Iris pigment epithelial cell (primary cell): ENCODE measurements around the gene CD27.

Source experiments
- DNase-seq: peaks from one replicate; pipeline ENCODE4 v3.0.0-alpha.2; 2011; ENCODE audit warnings: low read depth

Gene CD27

DNA sequence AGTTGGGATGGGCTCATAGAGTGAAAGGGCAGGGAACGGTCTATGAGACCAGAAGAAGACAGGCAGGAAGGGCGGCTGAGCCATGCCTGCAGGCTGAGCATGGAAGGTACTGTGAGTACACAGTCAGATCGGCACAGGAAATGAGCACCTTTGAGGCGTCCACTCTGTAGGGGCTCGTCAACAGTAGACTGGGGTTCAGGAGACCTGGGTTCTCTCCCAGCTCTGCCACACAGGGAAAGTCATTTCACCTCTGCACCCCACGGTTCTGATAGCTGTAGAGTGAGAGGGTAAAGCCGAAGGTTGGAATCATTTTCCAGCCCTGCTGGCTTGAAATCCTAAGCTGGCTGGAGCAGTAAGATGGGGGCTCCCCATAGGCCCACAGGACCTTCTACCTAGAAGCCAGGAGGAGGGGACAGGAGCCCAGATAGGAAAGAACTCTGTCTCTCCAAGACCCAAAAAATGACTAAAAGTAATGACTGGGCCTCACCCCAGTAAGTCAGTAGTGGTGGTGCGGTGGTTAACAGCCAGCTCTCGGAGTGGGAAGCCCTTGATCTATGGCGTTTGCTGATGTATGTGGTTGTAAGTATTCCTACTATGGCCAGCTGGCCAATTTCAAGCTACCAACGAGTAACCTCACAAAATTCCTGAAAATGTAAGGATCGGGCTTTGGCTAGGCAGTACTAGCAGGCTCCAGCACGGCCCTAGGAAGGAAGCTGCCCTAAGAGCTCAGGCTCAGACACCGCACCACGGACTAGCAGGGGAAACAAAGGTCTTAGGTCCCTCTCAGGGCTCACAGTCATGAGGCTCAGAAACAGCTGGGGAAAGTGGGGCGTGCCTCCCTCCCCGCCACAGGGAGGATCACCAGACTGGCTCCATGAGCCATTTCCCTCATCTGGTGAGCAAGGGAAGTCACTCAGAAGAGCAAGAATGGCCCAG lies 10.3 kb upstream of the CD27 start:
- no peak for DNase-seq

DNA sequence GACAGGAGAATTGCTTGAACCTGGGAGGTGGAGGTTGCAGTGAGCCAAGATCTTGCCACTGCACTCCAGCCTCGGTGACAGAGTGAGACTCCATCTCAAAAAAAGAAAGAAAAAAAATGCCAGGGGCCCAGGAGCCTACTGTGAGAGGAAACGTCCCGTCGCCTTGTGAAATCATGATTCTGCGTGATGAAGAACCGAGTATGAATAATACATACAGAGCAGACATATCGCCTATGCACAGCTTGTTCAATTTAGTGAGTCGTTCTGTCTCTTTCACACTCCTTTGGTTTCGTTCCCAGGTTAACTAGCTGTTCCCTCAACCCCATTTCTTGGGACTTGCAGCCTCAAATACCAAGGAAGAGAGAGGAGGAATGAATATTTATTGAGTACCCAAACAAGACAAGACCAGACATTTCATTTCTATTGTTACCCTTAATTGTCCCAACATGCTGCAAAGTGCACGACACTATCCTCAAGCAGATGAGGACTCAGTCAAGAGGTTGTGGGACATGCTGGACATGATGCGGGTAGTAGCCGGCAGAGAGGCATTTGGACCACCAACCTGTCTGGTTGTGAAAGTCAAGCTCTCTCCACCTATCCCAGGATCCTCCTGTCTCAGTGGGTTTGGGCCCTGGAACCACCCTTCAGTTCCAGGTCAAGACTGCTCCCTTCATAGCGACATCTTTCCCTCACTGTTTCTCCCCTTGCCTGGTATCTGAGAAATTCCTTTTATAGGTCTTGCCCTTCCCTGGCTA lies 8.6 kb upstream of the CD27 start:
- DNase-seq: no peak

DNA sequence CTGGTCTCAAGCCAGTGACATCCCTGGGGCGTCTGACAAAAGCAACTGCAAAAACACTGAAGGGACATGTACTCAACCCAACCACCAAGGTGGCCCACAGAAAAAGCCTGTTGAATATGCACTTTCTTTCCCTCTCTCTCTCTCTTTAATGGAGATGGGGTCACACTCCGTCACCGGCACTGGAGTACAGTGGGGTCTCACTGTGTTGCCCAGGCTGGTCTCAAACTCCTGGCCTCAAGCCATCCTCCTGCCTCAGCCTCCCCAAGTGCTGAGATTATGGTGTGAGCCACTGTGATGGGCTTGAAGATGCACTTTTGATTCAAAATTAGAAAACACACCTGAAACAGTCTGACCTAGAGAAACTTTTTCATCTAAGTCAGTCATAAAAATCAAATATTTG lies 7.2 kb upstream of the CD27 start:
- DNase-seq: no peak

DNA sequence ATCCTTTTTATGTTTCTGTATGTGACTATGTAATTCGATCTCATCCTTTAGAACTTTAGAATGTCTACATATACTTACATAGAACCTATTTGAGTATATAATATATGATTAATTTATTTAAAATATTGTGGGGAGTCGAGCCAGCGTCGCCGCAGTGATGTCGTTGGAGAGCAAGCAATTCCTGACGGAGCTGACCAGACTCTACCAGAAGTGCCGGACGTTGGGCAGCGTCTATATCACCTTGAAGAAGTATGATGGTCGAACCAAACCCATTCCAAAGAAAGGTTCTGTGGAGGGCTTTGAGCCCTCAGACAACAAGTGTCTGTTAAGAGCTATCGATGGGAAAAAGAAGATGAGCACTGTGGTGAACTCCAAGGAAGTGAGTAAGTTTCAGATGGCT lies 6.4 kb upstream of the CD27 start:
- no peak for DNase-seq

DNA sequence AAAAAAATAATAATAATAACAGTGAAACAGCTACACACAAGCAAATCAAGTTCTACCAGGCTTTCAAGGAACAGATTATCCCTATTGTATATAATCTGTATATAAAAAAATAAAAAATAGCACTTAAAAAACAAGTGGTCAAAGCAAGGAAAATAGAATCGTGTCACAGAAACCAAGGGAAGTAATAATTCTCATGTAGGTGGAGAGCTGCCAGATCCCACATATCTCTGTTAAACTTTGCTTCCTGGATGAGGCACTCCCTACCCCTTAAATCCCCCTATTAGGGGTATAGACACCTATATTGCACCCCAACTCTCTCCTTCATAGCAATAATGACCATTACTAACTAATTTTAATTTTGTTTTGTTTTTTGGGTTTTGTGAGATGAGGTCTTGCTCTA lies 4.4 kb upstream of the CD27 start:
- no peak for DNase-seq

DNA sequence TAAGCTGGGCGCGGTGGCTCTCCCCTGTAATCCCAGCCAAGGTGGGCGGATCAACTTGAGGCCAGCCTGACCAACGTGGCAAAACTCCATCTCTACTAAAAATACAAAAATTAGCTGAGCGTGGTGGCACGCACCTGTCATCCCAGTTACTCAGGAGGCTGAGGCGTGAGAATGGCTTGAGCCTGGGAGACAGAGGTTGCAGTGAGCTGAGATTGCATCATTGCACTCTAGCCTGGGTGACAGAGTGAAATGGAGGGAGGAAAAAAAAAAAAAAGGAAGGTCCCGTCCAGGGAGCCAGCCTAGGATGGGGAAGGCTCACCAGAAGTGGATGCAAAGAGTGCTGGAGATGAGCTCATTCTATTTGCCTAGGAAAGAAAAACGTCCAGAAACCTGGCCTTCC lies 1.9 kb upstream of the CD27 start:
- DNase-seq: no peak

DNA sequence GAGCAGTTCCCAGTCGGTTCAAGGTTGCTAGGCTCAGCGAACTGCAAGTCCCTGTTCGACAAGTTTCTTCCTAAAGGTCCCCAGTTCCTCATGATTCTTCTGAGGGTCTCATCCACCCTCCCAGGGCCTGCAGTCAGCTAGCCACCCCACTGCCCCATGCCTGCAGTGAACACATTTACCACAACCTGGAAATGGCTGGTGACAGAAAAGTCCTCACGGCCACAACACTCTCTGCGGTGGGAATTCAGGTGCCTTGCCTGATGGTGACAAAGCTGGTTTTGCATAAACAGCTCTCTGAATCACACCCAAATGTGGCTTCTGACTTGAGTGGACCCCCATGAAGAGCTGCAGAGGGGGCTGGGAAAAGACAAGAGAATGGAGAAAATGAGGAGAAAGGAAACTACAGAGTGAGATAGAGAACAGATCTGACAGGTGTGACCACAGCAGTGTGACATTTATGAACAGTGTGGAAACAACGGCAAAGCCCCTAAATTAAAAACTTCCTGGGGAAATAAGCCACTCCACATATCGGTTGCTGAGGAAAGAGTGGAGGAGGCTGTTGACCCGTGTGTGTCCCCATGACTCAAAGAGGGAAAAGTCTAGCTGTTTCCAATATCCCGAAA lies 1.3 kb upstream of the CD27 start:
- no peak for DNase-seq

DNA sequence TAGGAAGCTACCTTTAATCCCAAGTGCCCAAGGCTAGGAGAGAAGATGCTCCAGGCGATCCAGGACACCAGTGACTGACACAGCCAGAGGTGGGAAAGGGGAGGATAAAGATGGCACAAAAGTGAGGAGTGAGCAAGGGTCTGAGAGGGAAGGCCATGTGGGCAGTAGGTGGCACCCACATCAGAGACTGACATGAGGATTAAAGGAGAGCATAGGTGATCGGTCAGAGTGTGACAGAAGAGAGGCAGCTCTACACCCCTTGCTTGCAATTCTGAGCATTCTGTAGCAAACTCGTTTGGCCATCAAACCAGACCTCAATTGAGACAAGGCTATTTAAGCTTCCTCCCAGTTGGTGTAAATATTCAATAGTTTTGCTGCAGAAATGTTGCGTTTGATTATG lies 724 bp upstream of the CD27 start:
- no peak for DNase-seq

DNA sequence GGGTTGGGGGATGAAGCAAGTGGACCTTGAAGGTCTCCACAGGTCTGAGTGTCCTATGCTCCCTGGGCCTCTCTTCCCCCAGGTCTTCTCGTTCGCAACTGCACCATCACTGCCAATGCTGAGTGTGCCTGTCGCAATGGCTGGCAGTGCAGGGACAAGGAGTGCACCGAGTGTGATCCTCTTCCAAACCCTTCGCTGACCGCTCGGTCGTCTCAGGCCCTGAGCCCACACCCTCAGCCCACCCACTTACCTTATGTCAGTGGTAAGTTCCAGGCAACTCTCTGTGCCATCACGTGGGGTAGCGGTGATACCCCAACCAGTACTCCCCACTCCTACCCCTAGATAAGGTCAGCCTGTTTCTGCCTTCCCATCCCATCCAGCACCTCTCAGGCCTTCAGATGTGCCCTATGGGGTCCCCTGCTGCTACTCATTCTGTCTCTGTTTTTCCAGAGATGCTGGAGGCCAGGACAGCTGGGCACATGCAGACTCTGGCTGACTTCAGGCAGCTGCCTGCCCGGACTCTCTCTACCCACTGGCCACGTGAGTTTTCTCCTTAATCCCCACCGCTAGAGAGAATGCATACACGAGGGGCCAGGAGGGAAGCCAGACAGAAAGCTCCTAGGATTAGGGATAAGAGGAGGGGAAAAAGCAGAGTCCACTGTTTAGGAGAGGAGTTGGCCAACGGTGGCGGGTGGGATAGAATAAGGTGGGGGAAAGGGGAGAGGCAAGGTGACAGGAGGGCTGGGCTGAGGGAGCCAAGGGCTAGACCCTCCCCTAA lies 5.5 kb downstream of the CD27 start:
- peak; percentile 12 for DNase-seq

DNA sequence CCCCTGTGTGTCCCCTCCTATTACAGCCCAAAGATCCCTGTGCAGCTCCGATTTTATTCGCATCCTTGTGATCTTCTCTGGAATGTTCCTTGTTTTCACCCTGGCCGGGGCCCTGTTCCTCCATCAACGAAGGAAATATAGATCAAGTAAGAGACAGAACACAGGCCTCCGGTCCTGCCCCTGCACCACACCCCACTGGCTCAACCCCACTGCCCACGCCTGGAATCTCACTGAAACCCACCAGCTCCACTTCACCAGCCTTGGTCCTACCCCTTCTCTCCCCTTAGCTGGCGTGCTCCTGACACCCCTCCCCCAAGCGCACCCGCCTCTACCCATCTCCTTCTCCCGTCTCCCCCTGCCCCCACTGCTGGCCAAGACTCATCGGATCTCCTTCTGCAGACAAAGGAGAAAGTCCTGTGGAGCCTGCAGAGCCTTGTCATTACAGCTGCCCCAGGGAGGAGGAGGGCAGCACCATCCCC lies 6.2 kb downstream of the CD27 start:
- DNase-seq: peak; percentile 19

DNA sequence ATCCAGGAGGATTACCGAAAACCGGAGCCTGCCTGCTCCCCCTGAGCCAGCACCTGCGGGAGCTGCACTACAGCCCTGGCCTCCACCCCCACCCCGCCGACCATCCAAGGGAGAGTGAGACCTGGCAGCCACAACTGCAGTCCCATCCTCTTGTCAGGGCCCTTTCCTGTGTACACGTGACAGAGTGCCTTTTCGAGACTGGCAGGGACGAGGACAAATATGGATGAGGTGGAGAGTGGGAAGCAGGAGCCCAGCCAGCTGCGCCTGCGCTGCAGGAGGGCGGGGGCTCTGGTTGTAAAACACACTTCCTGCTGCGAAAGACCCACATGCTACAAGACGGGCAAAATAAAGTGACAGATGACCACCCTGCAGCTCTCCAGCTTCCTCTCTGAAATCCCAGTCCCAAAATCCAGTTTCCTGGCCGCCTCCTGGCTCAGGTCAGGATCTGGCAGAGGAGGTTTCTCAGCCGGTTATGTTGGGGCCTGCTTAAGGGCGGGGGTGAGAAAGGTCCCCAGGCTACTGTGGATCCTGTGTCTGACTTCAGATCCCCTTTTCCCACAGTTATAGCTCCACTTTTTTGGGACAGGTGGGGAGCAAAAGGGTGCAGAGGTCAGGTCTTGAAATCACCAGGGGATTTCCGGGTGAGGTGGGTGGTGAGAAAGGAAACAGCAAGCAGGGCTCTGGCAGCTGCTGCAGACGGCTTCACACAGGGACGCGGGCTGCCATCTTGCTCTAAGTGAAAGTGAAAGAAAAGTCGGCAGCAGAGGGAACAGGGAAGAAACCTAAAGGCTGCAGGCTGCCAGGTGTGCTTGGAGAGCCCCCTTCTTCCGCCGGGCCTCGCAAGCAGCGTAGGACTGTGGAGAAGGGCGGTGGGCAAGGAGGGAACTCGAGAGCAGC lies 6.8 kb downstream of the CD27 start, which contains the start of gene TAPBPL:
Gene TAPBPL, plus strand, starts transcription at position 695 of the 897 bp plus-strand sequence. CDS start 207 bp downstream, outside the sequence.
- peak; percentile 83 for DNase-seq

DNA sequence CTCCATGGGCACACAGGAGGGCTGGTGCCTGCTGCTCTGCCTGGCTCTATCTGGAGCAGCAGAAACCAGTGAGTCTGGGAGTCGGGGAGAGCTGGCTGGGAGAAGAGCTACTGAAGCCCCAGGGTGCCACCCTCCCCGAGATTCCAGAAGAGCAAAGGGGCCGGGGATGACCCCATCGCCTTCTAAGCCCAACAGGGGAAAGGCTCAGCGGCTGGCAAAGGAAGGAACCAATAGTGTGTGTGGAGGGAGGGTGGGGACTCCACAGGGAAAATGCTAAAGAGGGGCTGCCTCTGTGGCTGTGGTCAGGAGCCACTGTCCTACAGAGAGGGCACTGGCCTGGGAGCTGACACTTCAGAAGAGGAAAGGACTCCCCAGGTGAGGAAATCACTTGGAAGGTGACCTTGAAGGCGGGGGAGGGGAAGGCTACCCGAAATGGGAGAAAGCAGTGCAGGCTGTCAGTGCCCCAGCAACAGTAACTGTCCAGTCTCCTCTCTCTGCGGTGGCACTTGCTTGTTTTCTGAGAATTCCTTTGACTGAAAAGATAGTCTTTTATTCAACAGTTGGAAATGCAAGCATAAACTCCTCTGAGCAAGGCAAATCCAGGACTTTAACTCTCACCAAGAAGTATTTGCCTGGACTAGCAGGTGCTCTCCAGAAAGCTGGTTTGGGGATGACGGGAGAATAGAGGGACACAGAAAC lies 7.6 kb downstream of the CD27 start:
- DNase-seq: no peak

DNA sequence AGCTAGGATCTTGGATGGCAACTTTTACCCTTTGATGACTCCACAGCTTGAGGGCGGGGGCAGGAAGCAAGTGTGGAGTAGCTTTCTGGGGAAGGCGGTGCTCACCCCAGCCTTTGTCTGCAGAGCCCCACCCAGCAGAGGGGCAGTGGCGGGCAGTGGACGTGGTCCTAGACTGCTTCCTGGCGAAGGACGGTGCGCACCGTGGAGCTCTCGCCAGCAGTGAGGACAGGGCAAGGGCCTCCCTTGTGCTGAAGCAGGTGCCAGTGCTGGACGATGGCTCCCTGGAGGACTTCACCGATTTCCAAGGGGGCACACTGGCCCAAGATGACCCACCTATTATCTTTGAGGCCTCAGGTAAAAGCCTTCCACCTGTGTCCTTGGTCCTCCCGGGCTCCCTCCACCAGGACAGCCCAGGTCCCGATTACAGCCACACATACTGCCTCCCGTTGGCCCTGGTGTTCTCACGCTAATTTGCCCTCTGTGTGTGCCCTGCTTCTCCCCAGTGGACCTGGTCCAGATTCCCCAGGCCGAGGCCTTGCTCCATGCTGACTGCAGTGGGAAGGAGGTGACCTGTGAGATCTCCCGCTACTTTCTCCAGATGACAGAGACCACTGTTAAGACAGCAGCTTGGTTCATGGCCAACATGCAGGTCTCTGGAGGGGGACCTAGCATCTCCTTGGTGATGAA lies 8.3 kb downstream of the CD27 start:
- DNase-seq: no peak

DNA sequence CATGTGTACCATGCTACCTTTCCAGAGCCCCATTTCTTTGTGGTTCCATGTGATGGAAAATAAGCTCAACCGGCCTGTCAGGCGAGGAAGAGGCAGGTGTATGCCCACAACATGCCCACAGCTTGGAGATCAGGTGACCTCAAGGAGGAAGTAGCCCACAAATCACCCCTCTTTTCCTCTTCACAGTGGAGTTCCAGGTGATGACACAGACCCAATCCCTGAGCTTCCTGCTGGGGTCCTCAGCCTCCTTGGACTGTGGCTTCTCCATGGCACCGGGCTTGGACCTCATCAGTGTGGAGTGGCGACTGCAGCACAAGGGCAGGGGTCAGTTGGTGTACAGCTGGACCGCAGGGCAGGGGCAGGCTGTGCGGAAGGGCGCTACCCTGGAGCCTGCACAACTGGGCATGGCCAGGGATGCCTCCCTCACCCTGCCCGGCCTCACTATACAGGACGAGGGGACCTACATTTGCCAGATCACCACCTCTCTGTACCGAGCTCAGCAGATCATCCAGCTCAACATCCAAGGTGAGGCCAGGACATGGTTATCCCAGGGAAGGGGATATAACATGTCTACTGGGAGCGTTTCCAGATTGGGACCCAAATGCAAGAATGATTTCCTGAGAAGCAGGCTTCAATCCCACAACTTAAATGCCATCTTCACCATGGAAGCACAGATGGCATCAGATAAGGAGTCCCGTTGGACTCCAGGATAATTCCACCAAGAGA lies 12.6 kb downstream of the CD27 start:
- no peak for DNase-seq

DNA sequence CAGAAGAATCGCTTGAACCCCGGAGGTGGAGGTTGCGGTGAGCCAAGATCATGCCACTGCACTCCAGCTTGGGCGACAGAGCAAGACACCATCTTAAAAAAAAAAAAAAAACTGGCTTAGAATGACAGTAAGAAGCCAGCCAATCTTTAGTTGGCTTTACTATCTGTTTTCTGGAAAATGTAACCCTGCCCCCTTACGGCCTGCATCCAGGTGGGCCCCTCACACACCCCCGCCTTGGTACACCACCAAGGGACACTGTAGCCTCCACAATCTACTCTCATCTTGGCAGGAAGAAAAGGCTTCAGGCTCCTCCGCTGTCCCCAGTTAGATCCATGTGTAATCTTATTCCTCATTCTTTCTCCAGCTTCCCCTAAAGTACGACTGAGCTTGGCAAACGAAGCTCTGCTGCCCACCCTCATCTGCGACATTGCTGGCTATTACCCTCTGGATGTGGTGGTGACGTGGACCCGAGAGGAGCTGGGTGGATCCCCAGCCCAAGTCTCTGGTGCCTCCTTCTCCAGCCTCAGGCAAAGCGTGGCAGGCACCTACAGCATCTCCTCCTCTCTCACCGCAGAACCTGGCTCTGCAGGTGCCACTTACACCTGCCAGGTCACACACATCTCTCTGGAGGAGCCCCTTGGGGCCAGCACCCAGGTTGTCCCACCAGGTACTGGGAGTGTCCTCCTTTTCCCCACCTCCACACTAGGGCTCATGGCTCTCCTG lies 13.7 kb downstream of the CD27 start:
- no peak for DNase-seq

DNA sequence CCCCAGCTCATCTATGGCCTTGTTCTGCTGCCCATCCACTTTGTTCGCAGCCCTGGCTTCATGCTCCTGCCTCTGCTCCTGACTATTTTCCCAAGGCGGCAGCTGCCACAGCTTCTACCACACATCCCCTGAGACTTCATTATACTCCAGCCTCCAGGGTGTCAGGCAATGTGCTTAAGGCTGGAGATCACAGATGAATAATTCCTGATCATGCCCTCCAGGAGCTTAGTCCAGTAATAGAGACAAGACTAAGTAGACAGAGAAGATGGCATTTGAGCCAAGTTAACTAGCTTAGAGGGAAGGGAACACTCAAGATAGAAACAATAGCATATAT lies 14.2 kb downstream of the CD27 start:
- no peak for DNase-seq

DNA sequence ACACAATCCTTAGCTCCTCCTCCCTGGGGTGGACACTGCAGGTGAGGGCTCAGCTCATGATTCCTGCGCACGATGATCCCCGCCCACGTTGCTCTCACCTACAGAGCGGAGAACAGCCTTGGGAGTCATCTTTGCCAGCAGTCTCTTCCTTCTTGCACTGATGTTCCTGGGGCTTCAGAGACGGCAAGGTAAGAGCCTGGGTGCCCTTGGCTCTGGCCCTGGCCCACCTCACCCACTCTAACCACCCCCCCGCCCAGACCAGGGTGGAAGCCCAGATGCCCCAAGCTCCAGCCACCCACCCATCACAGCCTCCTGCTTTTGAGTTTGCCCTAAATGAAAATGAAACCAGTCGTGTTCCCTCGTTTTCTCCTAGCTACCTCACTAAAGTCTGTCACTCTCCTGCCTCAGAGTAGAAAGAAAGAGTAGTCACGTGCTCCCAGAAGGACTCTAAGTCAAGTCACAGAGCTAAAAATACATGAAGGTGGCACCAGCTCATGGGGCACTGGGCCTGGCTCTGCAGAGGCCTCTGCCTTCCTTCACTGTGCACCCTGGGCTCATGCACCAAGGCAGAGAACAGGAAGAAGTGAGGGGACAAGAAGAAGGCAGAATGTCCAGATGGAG lies 16.1 kb downstream of the CD27 start:
- no peak for DNase-seq
